Right lung (tissue), 5 donors: ENCODE results near the gene CSNK1E. TPM values are rescaled to one million over a fixed set of nuclear protein-coding genes. Genes with fewer than 3 reads are reported as not detected.

Experiments
- DNase-seq, 2 donors: peaks; one replicate each; pipeline ENCODE4 v3.0.0-alpha.2; 2013
- polyA plus RNA-seq, 5 donors: library from polyadenylated mRNA; unstranded; fragments of 120-200 nt; gene quantifications; one replicate each; pipeline versions ENCODE4 v1.2.1 to v1.2.3, GENCODE V29; 2013; ENCODE audit warnings: inconsistent platforms in 1 of 5, low replicate concordance in 1 of 5; ENCODE audit not compliant: insufficient read length in 5 of 5, insufficient read depth in 1 of 5

The CSNK1E gene
- polyA plus RNA-seq, 5 donors: 148 to 201 (median 194) TPM

DNA sequence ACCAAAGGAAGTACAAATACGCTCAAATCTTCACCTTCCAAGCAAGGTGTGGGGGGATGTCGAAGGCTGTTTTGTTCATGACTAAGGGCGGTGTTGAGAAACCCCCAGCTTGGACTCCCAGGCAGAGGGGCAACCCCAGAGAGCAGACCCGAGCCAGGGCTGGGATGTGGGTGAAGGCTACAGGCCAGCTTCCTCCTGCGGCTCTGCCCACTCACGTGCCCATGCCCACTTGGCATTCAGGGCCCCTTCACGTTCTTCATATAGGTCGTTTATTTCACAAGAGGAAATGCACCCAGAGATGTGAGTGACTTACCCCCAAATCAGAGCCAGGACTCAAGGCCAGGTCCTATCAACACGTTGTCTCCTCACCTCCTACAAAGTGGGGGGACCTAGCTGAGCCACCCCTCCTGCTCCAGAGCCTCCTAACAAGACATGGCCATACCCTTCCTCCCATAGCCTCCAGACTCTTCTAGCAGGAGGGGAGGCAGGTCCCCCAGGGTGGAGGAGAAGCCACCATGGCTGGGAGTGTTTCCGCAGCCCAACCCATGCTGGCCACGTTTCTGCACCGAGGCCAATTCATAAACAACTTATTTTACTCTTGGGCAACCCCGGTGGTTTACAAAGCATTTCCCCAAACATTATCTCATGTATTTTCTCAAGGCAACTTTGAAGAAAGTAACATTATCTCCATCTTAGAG is 66.4 kb downstream of the CSNK1E start:
- DNase-seq: no peak

DNA sequence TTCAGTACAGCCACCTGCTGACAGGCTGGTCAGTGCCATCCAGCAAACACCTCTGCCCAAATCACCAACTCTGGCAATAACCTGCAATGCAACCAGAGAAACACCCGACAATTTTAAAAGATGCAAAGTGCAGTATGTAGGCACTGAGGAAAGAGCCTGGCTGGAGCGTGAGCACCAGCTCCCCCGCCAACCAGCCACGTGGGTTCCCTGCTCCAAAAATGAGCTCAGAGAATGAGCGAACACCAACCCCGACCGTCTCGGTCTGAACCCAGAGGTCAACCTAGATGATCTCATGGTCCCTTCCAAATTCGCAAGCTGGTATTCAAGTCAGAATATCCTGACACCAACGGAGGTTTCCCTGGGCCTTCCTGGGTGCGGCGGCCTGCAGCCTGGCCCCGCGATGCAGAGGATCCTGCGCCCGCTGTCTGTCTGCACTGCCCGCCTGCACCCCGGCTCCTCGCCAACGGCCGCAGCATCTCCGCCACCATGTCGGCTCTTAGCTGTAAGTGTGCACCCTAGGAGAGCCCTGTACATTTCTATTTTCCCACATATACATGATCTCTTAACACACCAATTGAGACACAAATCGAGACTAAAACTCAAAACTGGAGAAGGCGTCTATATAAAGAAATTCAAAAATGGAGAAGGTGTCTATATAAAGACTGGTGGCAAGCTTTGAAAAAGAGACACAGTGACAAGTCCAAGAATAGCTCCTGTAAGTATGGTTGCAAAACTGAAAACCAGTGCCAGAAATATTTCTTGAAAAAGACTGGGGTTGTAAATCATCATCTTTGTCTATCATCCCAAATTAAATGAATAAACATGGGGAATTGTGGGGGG is 67.2 kb downstream of the CSNK1E start:
- DNase-seq: no peak

DNA sequence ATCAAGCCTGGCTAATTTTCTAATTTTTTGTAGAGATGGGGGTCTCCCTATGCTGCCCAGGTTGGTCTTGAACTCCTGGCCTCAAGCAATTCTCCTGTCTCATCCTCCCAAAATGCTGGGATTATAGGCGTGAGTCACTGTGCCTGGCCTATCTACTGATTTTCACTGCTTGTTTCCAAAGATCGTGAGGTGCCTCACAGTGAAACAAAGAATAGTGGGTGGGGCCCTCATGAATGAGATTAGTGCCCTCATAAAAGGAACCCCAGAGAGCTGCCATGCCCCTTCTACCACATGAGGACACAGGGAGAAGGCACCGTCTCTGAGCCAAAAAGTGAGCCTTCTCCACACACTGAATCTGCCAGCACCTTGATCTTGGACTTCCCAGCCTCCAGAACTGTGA is 67.9 kb downstream of the CSNK1E start:
- no peak for DNase-seq

DNA sequence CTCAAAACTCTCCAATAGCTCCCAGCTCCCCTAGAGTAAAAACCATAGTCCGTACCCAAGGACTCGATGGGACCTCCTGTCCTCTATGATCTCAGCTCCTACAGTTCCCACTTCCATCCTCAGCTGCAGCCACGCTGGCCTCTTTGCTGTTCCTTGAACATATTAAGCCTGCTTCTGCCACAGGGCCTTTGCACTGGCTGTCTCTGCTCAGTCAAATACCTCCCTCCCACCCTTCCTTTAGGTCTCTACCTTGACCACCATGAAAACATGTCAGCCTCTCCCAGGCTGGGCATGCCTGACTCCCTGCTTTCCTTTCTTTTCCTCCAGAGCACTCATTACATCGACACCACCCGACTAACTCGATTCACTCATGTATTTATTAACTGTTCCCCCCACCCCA is 69.0 kb downstream of the CSNK1E start:
- DNase-seq: no peak

DNA sequence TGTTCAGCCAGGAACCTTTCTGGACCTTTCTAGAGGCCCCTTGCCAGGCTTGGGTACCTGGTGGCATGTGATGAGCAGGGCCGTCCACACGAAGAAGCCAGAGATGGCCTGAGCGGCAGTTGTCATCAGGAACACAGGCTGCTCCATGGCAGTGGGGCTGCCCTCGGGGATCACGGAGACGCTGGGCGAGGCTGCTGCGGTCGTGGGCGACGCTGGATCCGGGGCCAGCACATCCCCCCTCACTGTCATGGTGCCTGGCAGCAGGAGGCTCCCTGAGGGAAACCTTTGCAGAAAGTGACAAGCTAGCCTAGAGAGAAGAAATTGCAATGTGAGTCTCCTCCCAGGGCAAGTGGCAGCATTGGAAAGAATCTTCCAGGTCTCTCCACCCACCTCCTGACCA is 69.5 kb downstream of the CSNK1E start:
- DNase-seq: no peak

DNA sequence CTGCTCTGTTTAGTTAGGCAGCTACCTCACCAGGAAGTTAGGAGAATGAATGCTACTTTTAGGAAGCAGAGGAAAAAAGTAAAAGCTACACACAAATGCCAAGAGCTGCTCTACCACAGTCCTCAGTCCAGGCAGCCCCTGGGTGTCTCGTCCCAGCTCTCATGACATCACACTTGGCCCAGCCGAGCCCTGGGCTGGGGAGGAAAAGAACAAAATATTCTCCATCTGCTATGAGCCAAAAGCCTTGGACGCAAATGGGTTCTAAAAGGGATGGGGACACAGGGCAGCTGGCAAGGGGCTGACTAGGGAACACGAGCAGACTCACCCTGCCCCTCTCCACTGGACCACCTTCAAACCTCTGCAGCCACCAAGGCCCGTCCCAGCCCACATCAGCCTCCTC is 70.5 kb downstream of the CSNK1E start:
- no peak for DNase-seq

DNA sequence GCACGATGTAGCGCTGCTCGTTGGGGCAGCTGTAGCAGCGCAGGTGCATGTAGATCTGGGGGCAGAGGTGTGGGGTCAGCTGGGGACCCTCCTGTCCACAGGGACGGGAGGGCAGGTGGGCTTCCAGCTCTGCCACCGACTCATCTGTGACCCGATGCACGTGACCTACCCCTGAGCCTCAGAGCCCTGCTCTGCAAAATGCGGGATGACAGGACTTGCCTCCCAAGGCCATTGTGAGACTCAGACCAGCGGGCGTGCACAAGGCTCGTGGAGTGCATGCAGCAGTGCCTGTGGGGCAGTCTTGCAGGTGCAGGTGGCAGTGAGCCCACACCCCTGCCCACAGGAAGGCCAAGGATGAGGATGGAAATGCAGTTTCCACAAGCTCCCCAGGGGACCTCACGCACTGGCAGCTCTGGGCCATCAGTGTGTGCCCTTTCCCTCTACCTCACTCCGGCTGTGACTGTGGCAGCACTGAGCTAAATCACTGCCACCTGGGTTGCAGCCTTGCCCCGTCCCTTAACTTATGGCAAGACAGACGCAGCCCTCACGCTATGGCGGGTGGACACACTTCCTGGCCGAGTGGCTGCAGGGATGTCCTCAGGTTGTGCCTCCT is 71.1 kb downstream of the CSNK1E start:
- DNase-seq: no peak

DNA sequence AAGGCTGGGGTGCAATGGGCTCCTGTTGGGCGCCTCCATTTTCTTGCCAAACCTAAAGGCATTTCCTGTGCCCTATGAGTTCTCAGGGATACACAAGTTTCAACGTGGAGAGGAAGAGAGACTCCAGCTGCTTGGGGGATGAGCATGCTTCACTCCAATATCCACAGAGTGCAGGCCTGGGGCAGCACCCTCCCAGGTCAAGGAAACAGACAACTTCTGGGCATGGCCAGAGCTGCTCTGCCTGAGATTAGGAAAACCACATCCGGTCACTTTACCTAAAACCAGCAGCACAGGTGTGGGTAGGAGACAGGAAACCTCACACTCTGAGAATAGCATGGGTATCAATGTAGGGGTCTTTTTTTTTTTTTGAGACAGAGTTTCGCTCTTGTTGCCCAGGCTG is 73.1 kb downstream of the CSNK1E start:
- no peak for DNase-seq

DNA sequence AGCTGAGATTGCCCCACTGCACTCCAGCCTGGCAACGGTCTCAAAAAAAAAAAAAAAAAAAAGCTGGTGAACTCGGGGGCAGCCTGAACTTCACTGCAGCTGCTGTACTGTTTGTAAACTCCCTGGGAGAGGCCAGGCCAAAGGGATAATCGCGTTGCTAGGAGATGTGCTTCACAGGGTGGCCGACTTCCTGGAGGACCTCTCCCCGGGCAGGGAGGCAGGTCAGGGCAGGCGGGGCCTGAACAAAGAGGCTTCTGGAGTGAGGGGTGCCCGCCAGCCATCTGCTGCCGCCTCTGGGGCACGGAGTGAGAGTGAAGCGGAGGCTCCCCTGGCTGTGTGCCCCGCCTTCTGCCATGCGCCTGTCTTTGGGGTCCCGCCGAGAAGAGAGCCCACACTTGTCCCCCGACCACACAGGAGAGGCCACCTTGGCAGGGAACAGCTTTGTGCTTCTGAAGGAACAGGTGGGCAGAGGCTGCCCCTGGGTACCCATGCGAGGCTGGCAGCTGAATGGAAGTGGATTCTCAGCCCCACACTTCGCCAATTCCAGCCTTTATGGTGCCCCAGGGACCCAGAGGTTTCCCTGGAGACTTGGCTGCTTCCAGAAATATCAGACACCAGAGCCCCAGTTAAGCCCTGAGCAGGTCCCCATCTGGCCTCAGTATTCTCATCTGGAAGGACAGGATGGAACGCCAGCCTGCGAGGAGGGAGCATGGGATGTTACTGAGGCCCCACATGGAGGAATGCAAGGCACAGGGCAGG is 74.0 kb downstream of the CSNK1E start:
- peak; percentile 82 to 86 for DNase-seq

DNA sequence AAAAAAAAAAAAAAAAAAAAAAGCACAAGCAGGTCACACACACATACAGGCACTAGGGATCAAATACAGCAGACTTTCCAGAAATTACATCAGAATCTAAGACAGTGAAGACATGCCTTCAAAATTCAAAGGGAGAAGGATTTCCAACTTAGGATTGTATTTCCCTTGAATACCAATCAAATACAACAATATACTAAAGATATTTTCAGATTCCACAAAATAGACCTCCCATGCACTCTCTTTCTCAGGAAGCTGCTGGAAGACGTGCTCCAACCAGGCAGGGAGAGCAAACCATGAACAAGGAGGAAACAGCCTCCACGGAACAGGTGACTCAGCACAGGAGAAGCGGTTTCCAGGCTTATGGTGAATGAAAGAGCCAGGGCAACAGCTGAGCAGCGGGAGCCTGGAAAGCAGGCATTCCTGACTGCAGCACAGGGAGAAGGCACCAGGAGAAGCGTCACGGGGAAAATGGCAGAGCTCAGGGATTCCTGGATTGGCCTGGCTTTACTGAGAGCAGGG is 76.4 kb downstream of the CSNK1E start:
- no peak for DNase-seq

Other genes starting within 250 kb of the CSNK1E start
- gene SLC16A8, start 233.2 kb downstream of the CSNK1E start, polyA plus RNA-seq: 1 to 10 TPM in 3 of 5 donors, under 1 TPM in 2; 0.84 to 1.7 (median 1.2) TPM
- gene BAIAP2L2, start 206.7 kb downstream of the CSNK1E start, polyA plus RNA-seq: 1 to 10 TPM in 1 of 5 donors, under 1 TPM in 4; 0.50 to 1.4 (median 0.81) TPM
- 10 to 100 TPM; 26.4 to 37.8 (median 32.2) TPM for gene PLA2G6, start 135.6 kb downstream of the CSNK1E start, polyA plus RNA-seq
- 10 to 100 TPM in 1 of 5 donors, 1 to 10 TPM in 4; 5.3 to 11.8 (median 8.6) TPM for gene MAFF, start 115.4 kb downstream of the CSNK1E start, polyA plus RNA-seq
- gene TMEM184B, start 44.4 kb downstream of the CSNK1E start, polyA plus RNA-seq: 10 to 100 TPM; 32.6 to 47.1 (median 38.9) TPM
- under 1 TPM in 1 of 5 donors, not detected in 4; 0.10 TPM for gene KCNJ4, start 137.8 kb upstream of the CSNK1E start, polyA plus RNA-seq
- 1 to 10 TPM; 6.2 to 9.5 (median 7.2) TPM for gene KDELR3, start 150.7 kb upstream of the CSNK1E start, polyA plus RNA-seq
- gene DDX17, start 188.9 kb upstream of the CSNK1E start, polyA plus RNA-seq: 100 to 1,000 TPM; 579 to 954 (median 821) TPM